ENCODE data around the gene GJB2.

Gene GJB2

DNA sequence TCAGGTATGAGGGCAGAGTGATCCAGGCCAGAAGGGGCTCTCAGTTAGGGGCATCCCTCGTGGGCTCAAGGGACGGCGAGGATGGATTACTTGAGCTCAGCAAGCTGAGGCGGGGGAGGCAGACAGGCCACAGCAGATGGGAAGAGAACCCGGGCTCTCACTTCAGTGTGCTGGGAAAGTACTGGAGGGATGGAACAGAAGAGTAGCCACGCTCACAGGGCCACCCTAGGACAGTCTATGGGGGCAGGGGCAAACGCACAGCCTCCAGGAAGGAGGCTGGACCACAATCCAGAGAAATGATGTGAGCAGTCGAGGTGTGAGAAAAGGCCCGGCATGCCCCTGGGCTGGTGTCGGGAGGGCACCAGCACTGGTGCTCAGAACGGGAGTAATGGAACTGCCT lies 41.1 kb downstream of the GJB2 start:
- TF ChIP-seq, protein P1, sequence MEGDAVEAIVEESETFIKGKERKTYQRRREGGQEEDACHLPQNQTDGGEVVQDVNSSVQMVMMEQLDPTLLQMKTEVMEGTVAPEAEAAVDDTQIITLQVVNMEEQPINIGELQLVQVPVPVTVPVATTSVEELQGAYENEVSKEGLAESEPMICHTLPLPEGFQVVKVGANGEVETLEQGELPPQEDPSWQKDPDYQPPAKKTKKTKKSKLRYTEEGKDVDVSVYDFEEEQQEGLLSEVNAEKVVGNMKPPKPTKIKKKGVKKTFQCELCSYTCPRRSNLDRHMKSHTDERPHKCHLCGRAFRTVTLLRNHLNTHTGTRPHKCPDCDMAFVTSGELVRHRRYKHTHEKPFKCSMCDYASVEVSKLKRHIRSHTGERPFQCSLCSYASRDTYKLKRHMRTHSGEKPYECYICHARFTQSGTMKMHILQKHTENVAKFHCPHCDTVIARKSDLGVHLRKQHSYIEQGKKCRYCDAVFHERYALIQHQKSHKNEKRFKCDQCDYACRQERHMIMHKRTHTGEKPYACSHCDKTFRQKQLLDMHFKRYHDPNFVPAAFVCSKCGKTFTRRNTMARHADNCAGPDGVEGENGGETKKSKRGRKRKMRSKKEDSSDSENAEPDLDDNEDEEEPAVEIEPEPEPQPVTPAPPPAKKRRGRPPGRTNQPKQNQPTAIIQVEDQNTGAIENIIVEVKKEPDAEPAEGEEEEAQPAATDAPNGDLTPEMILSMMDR (IDR thresholded peaks at IDR 0.05; ENCODE audit: low read depth, low read length): no peak
- TF ChIP-seq MYC (IDR thresholded peaks at IDR 0.05; ENCODE audit: low read depth, low read length): no peak
- TF ChIP-seq, protein P2, sequence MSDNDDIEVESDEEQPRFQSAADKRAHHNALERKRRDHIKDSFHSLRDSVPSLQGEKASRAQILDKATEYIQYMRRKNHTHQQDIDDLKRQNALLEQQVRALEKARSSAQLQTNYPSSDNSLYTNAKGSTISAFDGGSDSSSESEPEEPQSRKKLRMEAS (IDR thresholded peaks at IDR 0.05; ENCODE audit: low read depth, low read length): no peak
- TF ChIP-seq POLR2A (IDR thresholded peaks at IDR 0.05; ENCODE audit: extremely low read depth, insufficient read length): no peak

DNA sequence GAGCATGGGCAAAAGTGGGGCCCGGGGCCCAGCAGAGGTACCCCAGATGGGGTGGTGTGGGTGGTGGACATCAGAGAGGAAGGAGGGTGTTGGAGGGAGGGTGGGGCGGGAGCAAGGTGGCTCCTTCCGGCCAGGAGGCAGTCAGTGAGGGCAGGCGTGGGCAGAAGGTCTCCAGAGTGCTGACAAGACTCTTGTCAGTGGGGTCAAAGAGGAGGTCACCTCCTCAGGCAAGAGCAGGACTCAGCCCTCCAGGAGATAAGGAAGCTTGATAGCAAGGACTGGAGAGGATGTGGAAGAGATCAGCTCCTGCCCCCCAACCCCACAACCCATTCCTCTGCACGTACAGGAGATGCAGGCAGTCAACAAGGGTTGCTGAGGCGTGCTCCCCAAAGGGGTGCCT lies 41.7 kb downstream of the GJB2 start:
- H3K4me3 ChIP-seq (ENCODE audit: low read depth, low read length): no peak overlapping the region
- TF ChIP-seq POLR2A (IDR thresholded peaks at IDR 0.05; ENCODE audit: extremely low read depth, insufficient read length): no peak
- no peak for TF ChIP-seq MYC (IDR thresholded peaks at IDR 0.05; ENCODE audit: low read depth, low read length)
- TF ChIP-seq, protein P2 (IDR thresholded peaks at IDR 0.05; ENCODE audit: low read depth, low read length): no peak
- TF ChIP-seq, protein P1 (IDR thresholded peaks at IDR 0.05; ENCODE audit: low read depth, low read length): no peak
- DNase-seq (ENCODE audit: low read depth): no peak

More for the DNA sequence above, 41.1 kb downstream of the GJB2 start:
- H3K4me3 ChIP-seq (ENCODE audit: low read depth, low read length): no peak overlapping the region
- no peak for DNase-seq (ENCODE audit: low read depth)

DNA sequence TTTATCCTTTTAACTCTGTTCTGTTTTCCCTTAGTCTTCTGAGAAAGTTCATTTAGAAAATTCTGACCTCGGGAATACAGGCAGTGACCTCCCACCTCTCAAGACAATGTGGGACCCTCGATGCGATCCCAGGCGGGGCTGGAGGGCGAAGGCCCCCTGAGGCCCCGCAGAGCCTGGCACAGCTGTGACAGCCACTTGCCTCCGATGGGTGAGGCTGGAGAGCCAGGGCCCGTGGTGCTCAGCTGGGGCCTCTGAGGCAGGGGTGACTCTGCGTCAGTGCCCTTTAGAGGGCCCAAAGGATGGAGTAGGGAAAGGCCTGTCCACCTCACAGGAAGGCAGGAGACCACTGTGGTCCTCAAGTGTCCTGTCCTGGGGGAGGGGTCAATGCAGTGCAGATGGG lies 42.2 kb downstream of the GJB2 start:
- H3K4me3 ChIP-seq (ENCODE audit: low read depth, low read length): no peak overlapping the region
- no peak for DNase-seq (ENCODE audit: low read depth)
- TF ChIP-seq MYC (IDR thresholded peaks at IDR 0.05; ENCODE audit: low read depth, low read length) (no peak), POLR2A (IDR thresholded peaks at IDR 0.05; ENCODE audit: extremely low read depth, insufficient read length) (no peak)
- TF ChIP-seq, protein P2 (IDR thresholded peaks at IDR 0.05; ENCODE audit: low read depth, low read length): no peak
- TF ChIP-seq, protein P1 (IDR thresholded peaks at IDR 0.05; ENCODE audit: low read depth, low read length): no peak

DNA sequence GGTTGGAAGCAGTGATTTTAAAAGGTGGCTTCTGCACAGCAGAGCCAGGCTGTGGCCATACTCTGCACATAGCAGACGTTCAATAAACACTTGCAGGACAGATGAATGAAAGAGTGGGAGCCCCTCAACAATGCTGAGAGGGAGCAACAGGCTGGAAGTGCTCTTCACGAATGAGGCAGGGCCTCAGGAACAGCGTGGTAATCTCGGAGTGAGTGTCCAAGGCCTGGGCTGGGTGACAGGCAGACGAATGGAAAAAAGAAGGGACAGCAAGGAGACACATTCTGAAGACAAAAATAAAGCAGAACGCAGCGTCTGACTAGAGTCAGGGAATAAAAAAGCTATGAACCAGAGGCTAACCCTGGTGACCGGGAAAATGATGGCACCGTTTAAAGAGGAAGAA lies 43.0 kb downstream of the GJB2 start:
- no peak for TF ChIP-seq POLR2A (IDR thresholded peaks at IDR 0.05; ENCODE audit: extremely low read depth, insufficient read length)
- TF ChIP-seq, protein P1 (IDR thresholded peaks at IDR 0.05; ENCODE audit: low read depth, low read length): no peak
- no peak for TF ChIP-seq MYC (IDR thresholded peaks at IDR 0.05; ENCODE audit: low read depth, low read length)
- TF ChIP-seq, protein P2 (IDR thresholded peaks at IDR 0.05; ENCODE audit: low read depth, low read length): no peak
- H3K4me3 ChIP-seq (ENCODE audit: low read depth, low read length): no peak overlapping the region
- DNase-seq (ENCODE audit: low read depth): no peak

DNA sequence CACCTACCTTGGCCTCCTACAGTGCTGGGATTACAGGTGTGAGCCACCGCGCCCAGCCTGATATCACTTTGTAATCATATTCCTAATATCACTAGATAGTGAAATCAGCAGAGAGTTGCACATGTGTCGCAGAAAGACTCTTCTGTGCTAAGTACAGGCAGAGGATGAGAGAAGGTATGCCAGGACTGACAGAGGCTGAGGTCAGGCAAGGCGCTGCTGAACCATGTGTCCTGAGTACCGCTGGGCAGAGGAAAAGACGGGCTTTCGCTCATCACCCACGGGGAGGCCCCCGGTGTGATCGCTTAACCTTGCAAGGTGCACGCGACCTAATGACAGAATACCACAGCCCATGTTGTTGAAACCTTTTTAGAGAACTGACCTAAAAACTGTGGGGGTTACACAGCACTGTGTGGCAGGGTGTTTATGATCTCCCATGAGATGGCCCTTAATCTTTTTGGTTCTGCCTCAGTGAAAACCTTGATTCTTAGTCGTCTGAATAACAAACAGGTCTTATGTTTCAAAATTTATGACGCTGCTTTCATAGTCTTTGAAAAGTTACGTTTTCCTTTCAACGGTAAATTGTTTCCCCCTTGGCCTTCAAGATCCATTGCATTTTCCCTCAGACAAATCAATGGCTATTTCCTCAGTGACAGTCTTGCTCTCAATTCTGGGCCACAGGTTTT lies 44.1 kb downstream of the GJB2 start:
- no peak for TF ChIP-seq POLR2A (IDR thresholded peaks at IDR 0.05; ENCODE audit: extremely low read depth, insufficient read length)
- TF ChIP-seq, protein P2 (IDR thresholded peaks at IDR 0.05; ENCODE audit: low read depth, low read length): no peak
- TF ChIP-seq, protein P1 (IDR thresholded peaks at IDR 0.05; ENCODE audit: low read depth, low read length): no peak
- no peak for TF ChIP-seq MYC (IDR thresholded peaks at IDR 0.05; ENCODE audit: low read depth, low read length)
- no peak for DNase-seq (ENCODE audit: low read depth)
- no peak overlapping the region for H3K4me3 ChIP-seq (ENCODE audit: low read depth, low read length)

Data from NB4 (cell line).